AG09319 (cell line): ENCODE results near the gene SLC66A2.

Experiments used
- DNase-seq: peaks from one replicate; pipeline ENCODE4 v3.0.0-alpha.2; 2010; ENCODE audit warnings: low read depth; ENCODE audit errors: extremely low read depth
- CTCF ChIP-seq: IDR thresholded peaks from 2 replicates; pipeline ENCODE4 v1.5.1; 2011; ENCODE audit warnings: low read depth, mild to moderate bottlenecking, inconsistent platforms, low read length, moderate library complexity

Gene SLC66A2

GRCh38 chr18:79902075-79902474 lies 49.4 kb downstream of the SLC66A2 start:
- no peak for TF ChIP-seq CTCF
- DNase-seq = no peak

GRCh38 chr18:79901665-79902064 lies 49.8 kb downstream of the SLC66A2 start:
- no peak for TF ChIP-seq CTCF
- DNase-seq = no peak

DNA sequence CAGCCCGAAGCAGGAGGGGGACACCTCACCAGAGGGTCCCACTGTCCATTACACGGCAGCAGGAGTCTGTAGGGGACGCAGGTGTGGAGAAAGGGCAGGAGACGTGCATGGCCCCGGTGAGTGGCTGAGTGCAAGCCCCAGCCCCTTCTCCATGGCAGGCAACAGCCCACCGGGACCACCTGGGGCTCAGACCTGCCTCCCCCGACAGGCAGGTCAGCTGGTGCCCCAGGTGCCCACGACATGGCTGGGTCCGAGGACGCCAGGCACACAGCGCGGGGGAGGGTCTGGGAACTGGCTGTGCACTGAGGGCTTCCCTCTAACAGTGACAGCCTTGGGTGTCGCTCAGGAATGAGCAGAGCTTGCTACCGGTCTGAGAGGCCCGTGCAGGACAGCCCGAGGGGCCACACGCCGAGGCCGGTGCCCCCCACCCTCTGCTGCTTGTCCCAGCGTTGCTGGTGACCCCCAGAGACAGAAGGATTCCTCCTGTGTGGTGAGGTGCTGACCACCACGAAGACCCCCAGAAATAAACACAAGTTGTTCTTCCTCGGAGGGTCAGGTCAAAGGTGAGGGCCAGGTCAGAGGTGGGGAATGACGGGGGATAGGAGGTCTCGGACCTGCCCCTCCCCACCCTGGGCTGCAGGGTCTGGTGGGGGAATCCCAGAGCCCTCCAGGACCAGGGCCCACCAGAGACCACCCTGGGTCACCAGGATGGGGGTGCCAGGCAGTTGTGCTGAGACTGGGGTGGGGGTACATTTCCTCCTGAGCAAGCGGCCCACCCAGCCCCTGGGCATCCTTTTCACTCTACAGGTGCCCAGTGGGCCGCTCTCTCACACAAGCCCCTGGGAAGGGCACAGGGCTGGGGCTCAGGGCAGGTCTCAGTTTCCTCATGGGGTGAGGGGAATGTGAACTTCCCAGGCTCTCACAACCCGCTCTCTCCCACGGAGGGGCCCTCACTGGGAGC lies 50.6 kb downstream of the SLC66A2 start:
- no peak for TF ChIP-seq CTCF

DNA sequence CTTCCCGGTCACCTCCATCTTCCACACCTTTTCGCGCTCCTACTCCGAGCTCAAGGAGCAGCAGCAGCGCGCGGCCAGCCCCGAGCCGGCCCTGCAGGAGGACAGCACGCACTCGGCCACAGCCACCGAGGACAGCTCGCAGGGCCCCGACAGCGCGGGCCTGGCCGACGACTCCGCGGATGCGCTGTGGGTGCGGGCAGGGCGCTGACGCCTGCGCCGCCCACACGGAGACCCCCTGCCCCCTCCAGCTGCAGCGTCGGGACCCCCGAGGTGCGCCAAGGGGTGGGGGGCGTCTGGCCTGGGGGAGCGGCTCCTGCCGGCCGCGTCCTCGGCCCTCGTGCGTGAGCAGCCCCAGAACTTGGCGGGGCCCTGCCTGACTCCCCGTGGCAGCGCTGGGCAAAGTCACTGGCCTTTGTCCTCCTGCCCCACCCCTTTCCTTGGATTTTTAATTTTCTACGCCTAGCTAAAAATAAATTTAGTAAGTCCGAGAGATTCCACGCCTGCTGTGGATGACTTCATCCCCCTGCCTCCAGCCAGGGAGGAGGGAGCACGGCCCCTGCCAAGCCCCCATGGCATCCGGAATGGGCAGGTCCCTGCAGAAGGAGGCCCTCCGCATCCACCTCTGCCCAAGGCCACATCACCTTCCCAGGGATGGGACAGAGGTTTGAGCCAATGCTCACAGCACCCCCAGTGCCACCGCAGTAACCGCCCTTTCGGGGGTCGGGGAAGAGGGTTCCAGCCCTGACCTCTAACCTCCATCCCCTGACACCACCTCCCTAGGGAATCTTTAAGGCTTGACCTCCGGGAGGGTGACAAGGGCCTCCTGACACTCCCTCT lies 51.6 kb downstream of the SLC66A2 start:
- no peak for TF ChIP-seq CTCF
- no peak for DNase-seq

More for the DNA sequence above, 50.6 kb downstream of the SLC66A2 start:
- DNase-seq = no peak

- DNase-seq = no peak
- no peak for TF ChIP-seq CTCF
Measured at GRCh38 chr18:79898952-79899608, 52.4 kb downstream of the SLC66A2 start.

- no peak for TF ChIP-seq CTCF
Measured at GRCh38 chr18:79897940-79898625, 53.4 kb downstream of the SLC66A2 start.

More at GRCh38 chr18:79897940-79898625, 53.4 kb downstream of the SLC66A2 start:
- no peak for DNase-seq
